Measurements from ENCODE around the gene HAAO.

HAAO gene

GRCh38 chr2:42812899-42813479, 20.6 kb upstream of the HAAO start:
- DNase-seq, result no peak

GRCh38 chr2:42810971-42811811, 18.8 kb upstream of the HAAO start:
- peak; percentile 55 for DNase-seq

GRCh38 chr2:42810121-42810970, 18.0 kb upstream of the HAAO start:
- peak; percentile 95 for DNase-seq

GRCh38 chr2:42809819-42810120, 17.4 kb upstream of the HAAO start:
- peak; percentile 78 for DNase-seq

- DNase-seq, result no peak
Observed at GRCh38 chr2:42809131-42809818, 16.9 kb upstream of the HAAO start.

- no peak for DNase-seq
Observed at GRCh38 chr2:42808301-42808700, 15.9 kb upstream of the HAAO start.

- DNase-seq, result no peak
Observed at GRCh38 chr2:42806786-42807185, 14.4 kb upstream of the HAAO start.

- DNase-seq, result no peak
Observed at GRCh38 chr2:42804891-42805290, 12.5 kb upstream of the HAAO start.

GRCh38 chr2:42804338-42804737, 12.0 kb upstream of the HAAO start:
- DNase-seq, result no peak

GRCh38 chr2:42802150-42802549, 9.8 kb upstream of the HAAO start:
- no peak for DNase-seq

- no peak for DNase-seq
Observed at GRCh38 chr2:42801381-42801780, 9.0 kb upstream of the HAAO start.

GRCh38 chr2:42800981-42801380, 8.6 kb upstream of the HAAO start:
- no peak for DNase-seq

GRCh38 chr2:42800461-42800962, 8.1 kb upstream of the HAAO start:
- DNase-seq, result no peak

GRCh38 chr2:42799881-42800280, 7.5 kb upstream of the HAAO start:
- DNase-seq, result no peak

GRCh38 chr2:42797281-42797680, 4.9 kb upstream of the HAAO start:
- no peak for DNase-seq

- DNase-seq, result peak; percentile 65
Observed at GRCh38 chr2:42796427-42797248, 4.3 kb upstream of the HAAO start.

GRCh38 chr2:42795841-42796301, 3.5 kb upstream of the HAAO start:
- DNase-seq, result no peak

GRCh38 chr2:42795275-42795674, 2.9 kb upstream of the HAAO start:
- no peak for DNase-seq

- DNase-seq, result no peak
Observed at GRCh38 chr2:42794271-42795046, 2.1 kb upstream of the HAAO start.

- DNase-seq, result no peak
Observed at GRCh38 chr2:42793334-42794270, 1.2 kb upstream of the HAAO start.

Measured in activated CD4-positive, alpha-beta T cell treated with anti-CD3 and anti-CD28 coated beads, Interleukin-2, Interleukin-6, amounts not matched to agents 100 ng/mL and 50 ng/mL, durations not matched to agents 16 hours and 8 hours (primary cell).